UCSD-AML1 (cell line): ENCODE results near the gene ODF2L.
"Not testable (repeated sequence)": the region's sequence is repeated elsewhere in the genome, so short reads cannot be mapped to it uniquely, and the experiment has no call there.

ENCODE experiments used
- DNase-seq: peaks from one replicate; lab custom pipeline; 2025; ENCODE audit not compliant: unreplicated experiment; lab: John Stamatoyannopoulos, UW

The ODF2L gene

GRCh38 chr1:86388777-86389176, 7.3 kb downstream of the ODF2L start:
- DNase-seq: no peak

- DNase-seq: no peak
These were observed 8.1 kb downstream of the ODF2L start for GRCh38 chr1:86387916-86388627.

- no peak for DNase-seq
These were observed 13.2 kb downstream of the ODF2L start for GRCh38 chr1:86382878-86383277.

- DNase-seq: no peak
These were observed 14.9 kb downstream of the ODF2L start for GRCh38 chr1:86381223-86381622.

- no peak for DNase-seq
These were observed 15.8 kb downstream of the ODF2L start for GRCh38 chr1:86380257-86380861.

- DNase-seq: no peak
These were observed 17.3 kb downstream of the ODF2L start for GRCh38 chr1:86378813-86379212.

- DNase-seq: no peak
These were observed 18.8 kb downstream of the ODF2L start for GRCh38 chr1:86377341-86377740.

GRCh38 chr1:86375688-86376087, 20.4 kb downstream of the ODF2L start:
- no peak for DNase-seq

- DNase-seq: no peak
These were observed 25.5 kb downstream of the ODF2L start for GRCh38 chr1:86370601-86371022.

- DNase-seq: no peak
These were observed 30.2 kb downstream of the ODF2L start for GRCh38 chr1:86365896-86366295.

- no peak for DNase-seq
These were observed 33.3 kb downstream of the ODF2L start for GRCh38 chr1:86362807-86363206.

GRCh38 chr1:86357796-86358195, 38.3 kb downstream of the ODF2L start:
- no peak for DNase-seq

GRCh38 chr1:86356247-86356646, 39.9 kb downstream of the ODF2L start:
- DNase-seq: peak; percentile 22

GRCh38 chr1:86352086-86352485, 44.0 kb downstream of the ODF2L start:
- DNase-seq: no peak

GRCh38 chr1:86350230-86350629, 45.9 kb downstream of the ODF2L start:
- DNase-seq: not testable (repeated sequence)

GRCh38 chr1:86346388-86346787, 49.7 kb downstream of the ODF2L start:
- DNase-seq: no peak

GRCh38 chr1:86345042-86345441, 51.1 kb downstream of the ODF2L start:
- no peak for DNase-seq

- DNase-seq: no peak
These were observed 56.2 kb downstream of the ODF2L start for GRCh38 chr1:86339906-86340305.

- peak; percentile 19 for DNase-seq
These were observed 56.9 kb downstream of the ODF2L start for GRCh38 chr1:86339014-86339812.

- no peak for DNase-seq
These were observed 60.2 kb downstream of the ODF2L start for GRCh38 chr1:86335916-86336315.

- DNase-seq: no peak
These were observed 70.9 kb downstream of the ODF2L start for GRCh38 chr1:86325264-86325663.
